HL-60/S4 (cell line): ENCODE data around the gene CBLL1.

Experiments used
- in situ Hi-C: fragments of 300-500 bp; cut with MboI; formaldehyde crosslinking; loops from 2 replicates; pipeline ENCODE4 v1.14.3; 2022; ENCODE audit warnings: low sequenced_read_pairs

CBLL1 gene

GRCh38 chr7:107743567-107744344 is at the start of gene CBLL1:
Gene CBLL1, plus strand, starts transcription at chr7:107744142. Its CDS starts 22 bp downstream, at chr7:107744164.
- in situ Hi-C loops, result no loop called here

- in situ Hi-C loops, result no loop called here
Measured at GRCh38 chr7:107694386-107694785, 49.6 kb upstream of the CBLL1 start.

GRCh38 chr7:107696330-107696946 is 47.5 kb upstream of the CBLL1 start:
- in situ Hi-C loops, result no loop called here

- in situ Hi-C loops, result no loop called here
Measured at GRCh38 chr7:107697321-107698049, 46.5 kb upstream of the CBLL1 start.

- in situ Hi-C loops, result no loop called here
Measured at GRCh38 chr7:107700570-107700969, 43.4 kb upstream of the CBLL1 start.

- in situ Hi-C loops, result no loop called here
Measured at GRCh38 chr7:107701191-107701590, 42.8 kb upstream of the CBLL1 start.

GRCh38 chr7:107703219-107703618 is 40.7 kb upstream of the CBLL1 start:
- in situ Hi-C loops, result no loop called here

GRCh38 chr7:107703872-107704271 is 40.1 kb upstream of the CBLL1 start:
- in situ Hi-C loops, result no loop called here

- in situ Hi-C loops, result no loop called here
Measured at GRCh38 chr7:107708956-107709355, 35.0 kb upstream of the CBLL1 start.

GRCh38 chr7:107711301-107711700 is 32.6 kb upstream of the CBLL1 start:
- in situ Hi-C loops, result no loop called here

GRCh38 chr7:107712025-107712424 is 31.9 kb upstream of the CBLL1 start:
- in situ Hi-C loops, result no loop called here

GRCh38 chr7:107712896-107713295 is 31.0 kb upstream of the CBLL1 start:
- in situ Hi-C loops, result no loop called here

GRCh38 chr7:107715531-107715930 is 28.4 kb upstream of the CBLL1 start:
- in situ Hi-C loops, result no loop called here

- in situ Hi-C loops, result no loop called here
Measured at GRCh38 chr7:107718456-107719193, 25.3 kb upstream of the CBLL1 start.

- in situ Hi-C loops, result no loop called here
Measured at GRCh38 chr7:107721286-107721685, 22.7 kb upstream of the CBLL1 start.

- in situ Hi-C loops, result no loop called here
Measured at GRCh38 chr7:107723255-107723654, 20.7 kb upstream of the CBLL1 start.

- in situ Hi-C loops, result no loop called here
Measured at GRCh38 chr7:107725138-107725740, 18.7 kb upstream of the CBLL1 start.

- in situ Hi-C loops, result no loop called here
Measured at GRCh38 chr7:107726356-107727130, 17.4 kb upstream of the CBLL1 start.

- in situ Hi-C loops, result no loop called here
Measured at GRCh38 chr7:107728276-107728675, 15.7 kb upstream of the CBLL1 start.
